Measurements from ENCODE around the gene PRDM16.

DNA sequence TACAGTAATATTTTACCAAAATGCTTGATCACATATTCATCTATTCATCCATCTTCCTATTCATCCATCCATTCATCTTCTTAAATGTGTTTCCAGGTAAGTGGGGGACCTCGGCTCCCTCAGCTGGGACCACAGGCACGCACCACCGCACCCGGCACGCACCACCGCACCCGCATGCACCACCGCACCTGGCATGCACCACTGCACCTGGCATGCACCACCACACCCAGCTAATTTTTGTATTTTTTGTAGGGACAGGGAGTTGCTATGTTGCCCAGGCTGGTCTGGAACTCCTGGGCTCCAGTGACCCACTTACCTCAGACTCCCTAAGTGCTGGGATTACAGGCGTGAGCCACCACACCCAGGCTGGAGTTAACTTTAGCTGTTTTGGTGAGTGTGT lies 26.5 kb upstream of the PRDM16 start:
- TF ChIP-seq, protein P1, sequence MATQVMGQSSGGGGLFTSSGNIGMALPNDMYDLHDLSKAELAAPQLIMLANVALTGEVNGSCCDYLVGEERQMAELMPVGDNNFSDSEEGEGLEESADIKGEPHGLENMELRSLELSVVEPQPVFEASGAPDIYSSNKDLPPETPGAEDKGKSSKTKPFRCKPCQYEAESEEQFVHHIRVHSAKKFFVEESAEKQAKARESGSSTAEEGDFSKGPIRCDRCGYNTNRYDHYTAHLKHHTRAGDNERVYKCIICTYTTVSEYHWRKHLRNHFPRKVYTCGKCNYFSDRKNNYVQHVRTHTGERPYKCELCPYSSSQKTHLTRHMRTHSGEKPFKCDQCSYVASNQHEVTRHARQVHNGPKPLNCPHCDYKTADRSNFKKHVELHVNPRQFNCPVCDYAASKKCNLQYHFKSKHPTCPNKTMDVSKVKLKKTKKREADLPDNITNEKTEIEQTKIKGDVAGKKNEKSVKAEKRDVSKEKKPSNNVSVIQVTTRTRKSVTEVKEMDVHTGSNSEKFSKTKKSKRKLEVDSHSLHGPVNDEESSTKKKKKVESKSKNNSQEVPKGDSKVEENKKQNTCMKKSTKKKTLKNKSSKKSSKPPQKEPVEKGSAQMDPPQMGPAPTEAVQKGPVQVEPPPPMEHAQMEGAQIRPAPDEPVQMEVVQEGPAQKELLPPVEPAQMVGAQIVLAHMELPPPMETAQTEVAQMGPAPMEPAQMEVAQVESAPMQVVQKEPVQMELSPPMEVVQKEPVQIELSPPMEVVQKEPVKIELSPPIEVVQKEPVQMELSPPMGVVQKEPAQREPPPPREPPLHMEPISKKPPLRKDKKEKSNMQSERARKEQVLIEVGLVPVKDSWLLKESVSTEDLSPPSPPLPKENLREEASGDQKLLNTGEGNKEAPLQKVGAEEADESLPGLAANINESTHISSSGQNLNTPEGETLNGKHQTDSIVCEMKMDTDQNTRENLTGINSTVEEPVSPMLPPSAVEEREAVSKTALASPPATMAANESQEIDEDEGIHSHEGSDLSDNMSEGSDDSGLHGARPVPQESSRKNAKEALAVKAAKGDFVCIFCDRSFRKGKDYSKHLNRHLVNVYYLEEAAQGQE (IDR thresholded peaks at IDR 0.05; ENCODE audit: insufficient read depth in 1 of 2, low read depth in 2 of 2, low read length in 1 of 2): no peak
- TF ChIP-seq, protein P2, sequence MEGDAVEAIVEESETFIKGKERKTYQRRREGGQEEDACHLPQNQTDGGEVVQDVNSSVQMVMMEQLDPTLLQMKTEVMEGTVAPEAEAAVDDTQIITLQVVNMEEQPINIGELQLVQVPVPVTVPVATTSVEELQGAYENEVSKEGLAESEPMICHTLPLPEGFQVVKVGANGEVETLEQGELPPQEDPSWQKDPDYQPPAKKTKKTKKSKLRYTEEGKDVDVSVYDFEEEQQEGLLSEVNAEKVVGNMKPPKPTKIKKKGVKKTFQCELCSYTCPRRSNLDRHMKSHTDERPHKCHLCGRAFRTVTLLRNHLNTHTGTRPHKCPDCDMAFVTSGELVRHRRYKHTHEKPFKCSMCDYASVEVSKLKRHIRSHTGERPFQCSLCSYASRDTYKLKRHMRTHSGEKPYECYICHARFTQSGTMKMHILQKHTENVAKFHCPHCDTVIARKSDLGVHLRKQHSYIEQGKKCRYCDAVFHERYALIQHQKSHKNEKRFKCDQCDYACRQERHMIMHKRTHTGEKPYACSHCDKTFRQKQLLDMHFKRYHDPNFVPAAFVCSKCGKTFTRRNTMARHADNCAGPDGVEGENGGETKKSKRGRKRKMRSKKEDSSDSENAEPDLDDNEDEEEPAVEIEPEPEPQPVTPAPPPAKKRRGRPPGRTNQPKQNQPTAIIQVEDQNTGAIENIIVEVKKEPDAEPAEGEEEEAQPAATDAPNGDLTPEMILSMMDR (IDR thresholded peaks at IDR 0.05): no peak
- TF ChIP-seq POLR2AphosphoS5 (IDR thresholded peaks at IDR 0.05; ENCODE audit: low read depth, low read length) (no peak), SIN3A (IDR thresholded peaks at IDR 0.05; ENCODE audit: borderline replicate concordance, insufficient read depth, low read depth, low read length) (no peak)
